Activated CD8-positive, alpha-beta T cell treated with anti-CD3 and anti-CD28 coated beads, Interleukin-2, amount 10 ng/mL, durations not matched to agents 7 days and 5 days (primary cell): ENCODE results near the gene ACTBL2. TPM values are rescaled to one million over a fixed set of nuclear protein-coding genes. Genes with fewer than 3 reads are reported as not detected.
"Not testable (repeated sequence)": the region's sequence is repeated elsewhere in the genome, so short reads cannot be mapped to it uniquely, and the experiment has no call there.

ENCODE experiments used
- ATAC-seq: fragments of 150-1000 bp; cut with Tn5 transposase; one replicate; pipeline ENCODE4 v1.10.0; 2021; ENCODE audit warnings: moderate library complexity
- CTCF ChIA-PET: fragments of 350-600 bp; sonication (Branson Sonifier 250); formaldehyde crosslinking; loops from one replicate; lab custom pipeline; 2021; ENCODE audit warnings: antibody characterized with exemption; lab: Charles Lee
- POLR2A ChIA-PET: fragments of 350-600 bp; sonication (Branson Sonifier 250); formaldehyde crosslinking; loops from one replicate; lab custom pipeline; 2021; ENCODE audit warnings: antibody characterized with exemption; lab: Charles Lee
- DNase-seq: peaks from one replicate; pipeline ENCODE4 v3.0.0-alpha.2; 2020
- H3K27ac Mint-ChIP-seq: one replicate; pipeline ENCODE4 v1.8.0; 2021; ENCODE audit warnings: mild to moderate bottlenecking, mixed read lengths
- H3K27me3 Mint-ChIP-seq: one replicate; pipeline ENCODE4 v1.8.0; 2021; ENCODE audit warnings: low read depth, mixed read lengths
- H3K36me3 Mint-ChIP-seq: one replicate; pipeline ENCODE4 v1.8.0; 2021; ENCODE audit warnings: low read depth, mixed read lengths
- H3K4me1 Mint-ChIP-seq: one replicate; pipeline ENCODE4 v1.8.0; 2021; ENCODE audit warnings: low read depth, mixed read lengths
- H3K4me3 Mint-ChIP-seq: one replicate; pipeline ENCODE4 v1.8.0; 2021; ENCODE audit warnings: mild to moderate bottlenecking, mixed read lengths
- H3K9me3 Mint-ChIP-seq: one replicate; pipeline ENCODE4 v1.8.0; 2022; ENCODE audit warnings: mixed read lengths; ENCODE audit not compliant: insufficient read depth
- total RNA-seq, 2 experiments: library from RNA; stranded (reverse); gene quantifications; one replicate each; pipeline ENCODE4 v1.2.3, GENCODE V29; 2021

ACTBL2 gene
- total RNA-seq, 2 experiments from 2014 or later: not detected

- Mint-ChIP-seq H3K4me3 (no peak overlapping the region), H3K27ac (no peak overlapping the region), H3K36me3 (no peaks in the 10 kb centered on the region), H3K27me3 (peaks cover 9% of the 10 kb centered on the region), H3K9me3 (no peaks in the 10 kb centered on the region), H3K4me1 (peaks cover 28% of the 10 kb centered on the region)
- DNase-seq (no peak), ATAC-seq (no peak)
- POLR2A ChIA-PET: no interaction called here
- CTCF ChIA-PET: interaction anchor here (1.3 kb wide), 1 partner anchor 969 kb away, joined by 3 read pairs; no protein-coding TSS in a partner anchor
Observed at GRCh38 chr5:57492632-57493031, 10.0 kb upstream of the ACTBL2 start.

- POLR2A ChIA-PET: no interaction called here
- no peak for DNase-seq
- H3K27ac Mint-ChIP-seq: no peak overlapping the region
- no peak for ATAC-seq
- peaks cover 28% of the 10 kb centered on the region for H3K4me1 Mint-ChIP-seq
- no peaks in the 10 kb centered on the region for H3K36me3 Mint-ChIP-seq
- H3K9me3 Mint-ChIP-seq: no peaks in the 10 kb centered on the region
- H3K27me3 Mint-ChIP-seq: peaks cover 5% of the 10 kb centered on the region
- CTCF ChIA-PET: interaction anchor here (1.0 to 1.3 kb wide), 2 partner anchors 9 to 15 kb away, joined by 3 read pairs; no protein-coding TSS in a partner anchor
- H3K4me3 Mint-ChIP-seq: no peak overlapping the region
Observed at GRCh38 chr5:57491369-57491965, 8.9 kb upstream of the ACTBL2 start.

GRCh38 chr5:57488215-57488955, 5.8 kb upstream of the ACTBL2 start:
- Mint-ChIP-seq H3K4me1 (peaks cover 5% of the 10 kb centered on the region), H3K9me3 (no peaks in the 10 kb centered on the region), H3K4me3 (no peak overlapping the region), H3K27ac (no peak overlapping the region), H3K36me3 (no peaks in the 10 kb centered on the region), H3K27me3 (peaks cover 12% of the 10 kb centered on the region)
- DNase-seq: no peak
- POLR2A ChIA-PET: no interaction called here
- CTCF ChIA-PET: interaction anchor here (1.2 kb wide), 1 partner anchor 190 kb away, joined by 3 read pairs; no protein-coding TSS in a partner anchor
- ATAC-seq: no peak

- POLR2A ChIA-PET: no interaction called here
- no peak for DNase-seq
- CTCF ChIA-PET: no interaction called here
Observed at GRCh38 chr5:57486027-57486602, 3.5 kb upstream of the ACTBL2 start.

GRCh38 chr5:57478826-57479225, 3.8 kb downstream of the ACTBL2 start:
- Mint-ChIP-seq H3K4me1 (no peaks in the 10 kb centered on the region), H3K27ac (no peak overlapping the region)

More at GRCh38 chr5:57486027-57486602, 3.5 kb upstream of the ACTBL2 start:
- no peak for ATAC-seq
- Mint-ChIP-seq H3K4me3 (no peak overlapping the region), H3K9me3 (no peaks in the 10 kb centered on the region), H3K27me3 (peaks cover 9% of the 10 kb centered on the region), H3K27ac (no peak overlapping the region), H3K4me1 (peaks cover 5% of the 10 kb centered on the region), H3K36me3 (no peaks in the 10 kb centered on the region)

GRCh38 chr5:57476601-57477056, 6.0 kb downstream of the ACTBL2 start:
- no peak for ATAC-seq
- ChIA-PET POLR2A (no interaction called here), CTCF (interaction anchor here (0.8 kb wide), 1 partner anchor 22 kb away, joined by 3 read pairs; no protein-coding TSS in a partner anchor)
- DNase-seq: no peak
- no peaks in the 10 kb centered on the region for H3K36me3 Mint-ChIP-seq
- H3K27me3 Mint-ChIP-seq: peaks cover 8% of the 10 kb centered on the region
- H3K27ac Mint-ChIP-seq: no peak overlapping the region
- no peaks in the 10 kb centered on the region for H3K4me1 Mint-ChIP-seq
- H3K4me3 Mint-ChIP-seq: no peak overlapping the region
- H3K9me3 Mint-ChIP-seq: no peaks in the 10 kb centered on the region

More at GRCh38 chr5:57478826-57479225, 3.8 kb downstream of the ACTBL2 start:
- H3K36me3 Mint-ChIP-seq: no peaks in the 10 kb centered on the region
- ChIA-PET CTCF (no interaction called here), POLR2A (no interaction called here)
- no peak for ATAC-seq
- H3K9me3 Mint-ChIP-seq: no peaks in the 10 kb centered on the region
- peaks cover 8% of the 10 kb centered on the region for H3K27me3 Mint-ChIP-seq
- no peak overlapping the region for H3K4me3 Mint-ChIP-seq
- no peak for DNase-seq

GRCh38 chr5:57470339-57470738, 12.3 kb downstream of the ACTBL2 start:
- H3K36me3 Mint-ChIP-seq: no peaks in the 10 kb centered on the region
- POLR2A ChIA-PET: no interaction called here
- no peak for ATAC-seq
- CTCF ChIA-PET: interaction anchor here (0.8 to 2.4 kb wide), 5 partner anchors 9 to 172 kb away, joined by 3 to 6 read pairs (median 4); no protein-coding TSS in a partner anchor
- no peak overlapping the region for H3K27ac Mint-ChIP-seq
- peaks cover 20% of the 10 kb centered on the region for H3K27me3 Mint-ChIP-seq
- H3K4me3 Mint-ChIP-seq: no peak overlapping the region
- no peak for DNase-seq
- no peaks in the 10 kb centered on the region for H3K9me3 Mint-ChIP-seq
- no peaks in the 10 kb centered on the region for H3K4me1 Mint-ChIP-seq

GRCh38 chr5:57468481-57469163, 14.0 kb downstream of the ACTBL2 start:
- Mint-ChIP-seq H3K4me3 (no peak overlapping the region), H3K27ac (no peak overlapping the region), H3K9me3 (no peaks in the 10 kb centered on the region), H3K36me3 (no peaks in the 10 kb centered on the region), H3K27me3 (peaks cover 25% of the 10 kb centered on the region), H3K4me1 (no peaks in the 10 kb centered on the region)
- DNase-seq (no peak), ATAC-seq (no peak)
- ChIA-PET POLR2A (no interaction called here), CTCF (interaction anchor here (2.4 kb wide), 1 partner anchor 171 kb away, joined by 6 read pairs; no protein-coding TSS in a partner anchor)

GRCh38 chr5:57466544-57466943, 16.1 kb downstream of the ACTBL2 start:
- Mint-ChIP-seq H3K36me3 (no peaks in the 10 kb centered on the region), H3K4me1 (no peaks in the 10 kb centered on the region), H3K9me3 (no peaks in the 10 kb centered on the region), H3K27ac (no peak overlapping the region), H3K27me3 (peaks cover 27% of the 10 kb centered on the region), H3K4me3 (no peak overlapping the region)
- ChIA-PET POLR2A (no interaction called here), CTCF (no interaction called here)
- DNase-seq (no peak), ATAC-seq (no peak)

- POLR2A ChIA-PET, DNase-seq, H3K27me3 Mint-ChIP-seq, CTCF ChIA-PET, H3K36me3 Mint-ChIP-seq, H3K9me3 Mint-ChIP-seq, ATAC-seq, H3K27ac Mint-ChIP-seq, H3K4me3 Mint-ChIP-seq, H3K4me1 Mint-ChIP-seq: not testable (repeated sequence)
Observed at GRCh38 chr5:57460056-57460455, 22.6 kb downstream of the ACTBL2 start.

GRCh38 chr5:57458443-57458842, 24.2 kb downstream of the ACTBL2 start:
- no peak for DNase-seq
- ChIA-PET POLR2A (no interaction called here), CTCF (no interaction called here)
- Mint-ChIP-seq H3K27me3 (peaks cover 3% of the 10 kb centered on the region), H3K4me1 (no peaks in the 10 kb centered on the region), H3K4me3 (no peak overlapping the region), H3K36me3 (no peaks in the 10 kb centered on the region), H3K27ac (no peak overlapping the region), H3K9me3 (no peaks in the 10 kb centered on the region)
- no peak for ATAC-seq
